Body of pancreas (tissue), 4 donors: ENCODE measurements around the gene UBR3.
"Not testable (repeated sequence)": the region's sequence is repeated elsewhere in the genome, so short reads cannot be mapped to it uniquely, and the experiment has no call there.

Experiments used
- POLR2A ChIP-seq, 3 donors: fragments of 450-650 bp; IDR thresholded peaks; one replicate each; pipeline ENCODE4 v1.6.1; 2016; ENCODE audit warnings: antibody characterized with exemption in 3 of 3, mild to moderate bottlenecking in 2 of 3
- TF ChIP-seq, protein P1 (sequence below), 7 experiments: fragments of 450-650 bp in 4 of 7; fragments of 200-600 bp in 3 of 7; sonication (generic) in 3 of 7; IDR thresholded peaks; one replicate each; pipeline ENCODE4 v1.5.1; 2016 to 2019; ENCODE audit warnings: antibody characterized with exemption in 7 of 7

- not testable (repeated sequence) for TF ChIP-seq POLR2A (IDR thresholded peaks at IDR 0.05)
- TF ChIP-seq, protein P1, sequence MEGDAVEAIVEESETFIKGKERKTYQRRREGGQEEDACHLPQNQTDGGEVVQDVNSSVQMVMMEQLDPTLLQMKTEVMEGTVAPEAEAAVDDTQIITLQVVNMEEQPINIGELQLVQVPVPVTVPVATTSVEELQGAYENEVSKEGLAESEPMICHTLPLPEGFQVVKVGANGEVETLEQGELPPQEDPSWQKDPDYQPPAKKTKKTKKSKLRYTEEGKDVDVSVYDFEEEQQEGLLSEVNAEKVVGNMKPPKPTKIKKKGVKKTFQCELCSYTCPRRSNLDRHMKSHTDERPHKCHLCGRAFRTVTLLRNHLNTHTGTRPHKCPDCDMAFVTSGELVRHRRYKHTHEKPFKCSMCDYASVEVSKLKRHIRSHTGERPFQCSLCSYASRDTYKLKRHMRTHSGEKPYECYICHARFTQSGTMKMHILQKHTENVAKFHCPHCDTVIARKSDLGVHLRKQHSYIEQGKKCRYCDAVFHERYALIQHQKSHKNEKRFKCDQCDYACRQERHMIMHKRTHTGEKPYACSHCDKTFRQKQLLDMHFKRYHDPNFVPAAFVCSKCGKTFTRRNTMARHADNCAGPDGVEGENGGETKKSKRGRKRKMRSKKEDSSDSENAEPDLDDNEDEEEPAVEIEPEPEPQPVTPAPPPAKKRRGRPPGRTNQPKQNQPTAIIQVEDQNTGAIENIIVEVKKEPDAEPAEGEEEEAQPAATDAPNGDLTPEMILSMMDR (IDR thresholded peaks at IDR 0.05), result not testable (repeated sequence)
Measured at GRCh38 chr2:169900103-169900502, 72.8 kb downstream of the UBR3 start.
